Right ventricle myocardium superior (tissue), 1 donor: Measurements from ENCODE around the gene SH2D1B. TPM values are rescaled to one million over a fixed set of nuclear protein-coding genes. Genes with fewer than 3 reads are reported as not detected.
A peak's percentile ranks its signal among the peaks of the same experiment; 100 is the strongest.

Experiments used
- ATAC-seq: fragments of 200-7000 bp; cut with Tn5 transposase; one replicate; pipeline ENCODE4 v1.9.1; 2020; ENCODE audit warnings: mild to moderate bottlenecking; ENCODE audit not compliant: poor library complexity
- DNase-seq: peaks from one replicate; pipeline ENCODE4 v3.0.0-alpha.2; 2020
- intact Hi-C: fragments of 100-400 bp; cut with DNase I; formaldehyde crosslinking; loops from one replicate; pipeline ENCODE4 v1.11.2; 2022
- total RNA-seq: library from RNA; stranded (reverse); fragmentation: NEBNext Ultra II Directional; extraction: Animal tissue kit (Norgen Biotek cat#: 25700); gene quantifications from one replicate; pipeline ENCODE4 v1.2.1, GENCODE V29; 2021
- donor health status: DM: no; HTN: yes; CAD: no; lungs with severe emphysema.

Gene SH2D1B
- total RNA-seq, 1 donor from 2014 or later, result 0.16 TPM

DNA sequence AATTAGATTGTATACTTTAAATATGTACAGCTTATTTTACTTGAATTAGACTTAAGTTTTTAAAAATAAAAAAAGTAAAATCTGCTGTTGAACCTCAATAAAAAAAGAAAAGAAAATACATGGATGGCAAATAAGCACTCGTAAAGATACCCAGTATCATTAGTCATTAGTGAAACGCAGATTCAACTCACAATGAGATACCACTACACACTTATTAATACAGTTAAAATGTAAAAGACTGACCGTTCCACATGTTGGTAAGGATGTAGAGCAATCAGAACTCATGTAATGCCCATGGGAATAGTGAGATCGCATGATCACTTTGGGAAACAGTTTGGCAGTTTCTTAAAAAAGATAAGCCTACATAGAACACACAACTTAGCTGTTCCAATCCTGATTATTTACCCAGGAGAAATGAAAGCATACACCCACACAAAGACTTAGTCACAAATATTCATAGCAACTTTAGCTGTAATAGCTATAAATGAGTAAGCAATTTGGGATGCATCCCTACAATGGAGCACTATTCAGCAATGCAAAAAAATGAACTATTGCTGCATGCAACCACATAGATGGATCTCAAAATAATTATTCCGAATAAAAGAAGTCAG is 7.3 kb downstream of the SH2D1B start:
- no peak for DNase-seq
- peak; percentile 34 for ATAC-seq
- intact Hi-C loops, result no loop called here

DNA sequence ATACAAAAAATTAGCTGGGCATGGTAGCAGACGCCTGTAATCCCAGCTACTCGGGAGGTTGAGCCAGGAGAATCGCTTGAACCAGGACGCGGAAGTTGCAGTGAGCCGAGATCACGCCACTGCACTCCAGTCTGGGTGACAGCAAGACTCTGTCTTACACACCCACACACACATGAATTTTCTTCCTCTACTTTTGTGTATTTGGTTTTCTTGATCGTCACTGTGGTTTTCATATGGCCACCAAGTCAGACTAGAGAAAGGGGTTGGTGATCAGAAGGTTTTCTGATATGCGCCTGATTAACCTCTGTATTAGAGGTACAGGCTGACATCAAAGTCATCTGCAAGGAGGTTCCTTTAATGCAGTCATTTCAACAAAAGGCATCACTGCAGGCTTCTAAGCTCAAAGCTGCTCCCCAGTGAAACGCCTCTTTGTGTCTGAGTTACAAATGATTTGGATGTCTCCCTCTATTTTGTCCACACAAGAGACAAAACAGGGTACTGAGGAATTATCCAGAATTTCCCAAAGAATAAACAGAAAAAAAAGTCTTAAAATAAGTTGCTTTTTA is 11.1 kb downstream of the SH2D1B start:
- ATAC-seq, result no peak
- no peak for DNase-seq
- intact Hi-C loops, result no loop called here

GRCh38 chr1:162398999-162399580 is 12.8 kb downstream of the SH2D1B start:
- no peak for ATAC-seq
- intact Hi-C loops, result loop anchor here (5.0 kb wide), 1 partner anchor 342 kb away; no protein-coding TSS in a partner anchor
- DNase-seq, result no peak

- no peak for ATAC-seq
Measured at GRCh38 chr1:162397943-162398560, 13.9 kb downstream of the SH2D1B start.

GRCh38 chr1:162397039-162397448 is 14.9 kb downstream of the SH2D1B start:
- intact Hi-C loops, result loop anchor here (5.0 kb wide), 1 partner anchor 340 kb away; no protein-coding TSS in a partner anchor
- ATAC-seq, result no peak

More at GRCh38 chr1:162397943-162398560, 13.9 kb downstream of the SH2D1B start:
- intact Hi-C loops, result loop anchor here (5.0 kb wide), 1 partner anchor 341 kb away; no protein-coding TSS in a partner anchor
- DNase-seq, result no peak

DNA sequence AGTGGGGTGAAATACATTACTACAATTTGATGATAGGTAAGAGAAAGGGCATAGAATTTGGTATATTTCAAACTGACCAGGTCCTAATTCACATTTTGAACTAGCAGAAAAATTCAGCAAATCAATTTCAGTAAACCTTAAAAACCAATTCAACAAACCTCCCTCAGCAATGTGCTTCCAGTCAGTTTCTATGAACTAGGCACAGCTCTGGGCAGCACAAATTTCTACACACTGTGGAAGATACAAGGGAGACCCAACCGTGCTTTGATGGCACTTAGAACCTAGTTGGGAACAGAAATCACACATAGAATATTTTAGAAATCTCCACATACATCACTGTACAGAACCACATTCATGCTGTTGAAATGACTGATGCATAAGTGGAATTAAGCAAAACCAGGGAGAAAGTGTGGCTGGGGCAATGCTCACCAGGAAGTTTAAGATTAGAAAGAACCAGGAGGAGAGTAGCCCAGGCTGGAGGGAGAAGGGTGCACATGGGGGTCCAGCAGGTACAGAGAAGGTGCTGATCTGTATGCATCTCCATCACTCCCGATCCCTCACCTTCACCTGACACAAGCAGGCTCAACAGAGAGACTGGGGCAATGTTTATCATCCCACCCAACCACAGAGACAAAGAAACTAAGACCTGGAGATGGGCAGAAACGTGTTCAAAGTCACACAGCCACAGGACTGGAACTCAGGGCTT is 15.6 kb downstream of the SH2D1B start:
- no peak for ATAC-seq
- intact Hi-C loops, result loop anchor here (5.0 kb wide), 1 partner anchor 339 kb away; no protein-coding TSS in a partner anchor
- DNase-seq, result no peak

More at GRCh38 chr1:162397039-162397448, 14.9 kb downstream of the SH2D1B start:
- DNase-seq, result no peak

DNA sequence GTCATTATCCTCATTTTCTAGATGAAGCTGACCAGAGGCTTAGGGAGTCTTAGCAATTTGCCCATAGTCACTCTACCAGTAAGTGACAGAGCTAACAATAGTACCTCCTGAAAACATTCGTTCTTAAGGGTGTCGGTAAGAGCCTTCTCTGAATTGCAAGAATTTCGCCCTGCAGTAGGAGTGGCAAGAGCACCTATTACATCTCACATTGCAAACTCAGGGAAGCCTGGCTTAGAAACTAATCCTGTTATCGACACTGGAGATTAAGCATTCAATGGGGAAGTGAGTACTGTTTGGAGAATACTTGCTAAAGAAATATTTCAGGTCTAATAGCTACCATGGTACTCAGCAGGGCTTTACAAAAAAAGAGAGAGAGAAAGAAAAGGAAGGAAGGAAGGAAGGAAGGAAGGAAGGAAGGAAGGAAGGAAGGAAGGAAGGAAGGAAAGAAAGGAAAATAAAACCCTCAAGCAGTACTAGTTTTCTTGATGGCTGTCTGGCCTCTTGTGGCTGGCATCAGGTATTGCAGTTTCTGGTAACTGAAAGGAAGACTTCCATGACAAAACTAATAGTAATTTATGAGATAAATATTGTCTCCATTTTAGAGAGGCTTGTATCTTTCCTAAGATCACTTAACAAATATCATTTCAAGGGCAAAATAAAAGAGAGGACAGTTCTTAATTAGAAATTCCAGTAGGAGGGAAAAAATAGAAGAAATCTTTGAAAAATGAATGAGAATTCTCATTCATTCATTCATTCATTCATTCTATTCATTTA is 20.0 kb downstream of the SH2D1B start:
- ATAC-seq (peak; percentile 41), DNase-seq (no peak)
- intact Hi-C loops, result no loop called here

- ATAC-seq (no peak), DNase-seq (no peak)
- intact Hi-C loops, result no loop called here
Measured at GRCh38 chr1:162390396-162391185, 21.3 kb downstream of the SH2D1B start.

GRCh38 chr1:162389971-162390370 is 22.0 kb downstream of the SH2D1B start:
- ATAC-seq (no peak), DNase-seq (no peak)
- intact Hi-C loops, result no loop called here

DNA sequence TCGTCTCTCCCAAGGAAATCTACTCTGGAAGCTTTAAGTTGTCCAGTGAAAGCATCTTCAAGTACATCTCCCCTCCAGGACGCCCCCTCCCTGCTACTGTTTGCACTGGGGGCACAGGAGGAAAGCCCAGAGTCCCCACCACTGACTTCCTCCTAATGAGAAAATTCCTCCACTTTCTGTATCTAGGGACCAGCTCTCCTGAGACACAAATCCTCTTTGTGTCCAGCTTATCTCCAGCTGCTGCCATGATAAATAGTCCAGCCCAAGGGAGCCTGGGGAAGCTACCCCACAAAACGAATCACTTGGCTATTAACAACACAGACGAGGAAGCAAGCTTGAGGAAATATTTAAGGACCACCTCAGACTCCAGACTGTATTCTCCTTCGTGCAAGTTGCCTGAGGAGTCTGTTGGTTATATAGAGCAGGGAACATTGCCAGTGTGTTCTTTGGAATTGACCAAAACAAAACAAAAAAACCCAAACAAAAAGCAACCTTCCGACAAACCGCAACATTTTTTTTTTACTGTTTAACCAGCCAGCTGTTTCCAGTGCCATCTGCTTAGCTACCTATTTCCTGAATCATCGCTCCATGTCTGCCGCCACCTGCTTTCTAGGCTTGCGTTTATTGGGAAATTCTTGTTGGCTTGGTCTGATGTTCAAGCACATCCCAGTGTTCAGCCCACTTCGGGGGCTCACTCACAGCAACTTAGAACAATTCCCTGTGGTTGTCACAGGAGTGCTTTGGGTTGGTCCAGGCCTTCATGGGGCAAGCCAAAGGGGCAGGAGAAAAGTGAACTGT is 22.7 kb downstream of the SH2D1B start:
- no peak for ATAC-seq
- DNase-seq, result no peak
- intact Hi-C loops, result no loop called here

DNA sequence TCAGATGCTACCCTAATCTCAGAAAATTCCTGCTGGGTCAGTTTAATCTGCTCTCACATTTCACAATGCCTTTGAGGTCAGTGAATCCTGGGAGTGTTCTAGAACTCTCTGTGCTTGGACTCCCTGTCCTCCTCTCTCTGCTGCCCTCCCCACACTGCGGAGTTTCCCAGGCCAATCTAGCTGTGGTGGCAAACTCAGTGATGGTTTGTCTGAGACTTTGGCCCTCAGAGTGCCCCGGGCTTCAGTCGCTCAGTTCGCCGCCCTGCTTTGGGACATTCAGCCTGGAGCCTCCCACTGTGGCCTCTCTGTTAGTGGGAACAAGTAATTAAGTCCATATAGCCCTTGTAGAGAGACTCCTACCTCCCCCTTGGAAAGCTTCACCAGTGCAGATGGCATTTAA is 23.3 kb downstream of the SH2D1B start:
- DNase-seq (no peak), ATAC-seq (no peak)
- intact Hi-C loops, result no loop called here

DNA sequence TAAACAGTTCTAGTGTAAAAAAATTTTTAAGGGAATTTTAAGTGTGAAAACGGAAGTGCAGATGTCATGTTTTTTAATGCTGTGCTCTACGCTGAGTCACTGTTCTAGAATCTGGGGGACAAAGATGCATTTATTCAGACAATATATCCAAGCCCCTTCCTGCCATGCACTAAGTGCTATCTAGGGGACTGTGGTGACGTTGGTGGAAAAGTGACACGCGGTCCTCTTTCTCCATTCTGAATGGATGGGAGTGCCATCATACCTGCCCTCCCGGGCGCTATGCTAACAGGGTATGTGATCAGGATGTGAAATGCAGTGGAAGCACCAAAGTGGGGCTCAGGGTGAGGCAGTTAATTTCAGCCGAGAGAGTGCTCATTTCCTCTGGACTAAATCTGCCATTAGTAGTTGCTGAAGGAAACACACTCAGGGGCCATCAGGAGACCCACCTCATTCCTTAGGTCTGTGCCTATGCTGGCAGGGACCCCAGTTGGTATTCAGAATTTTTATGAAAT is 23.8 kb downstream of the SH2D1B start:
- DNase-seq (no peak), ATAC-seq (no peak)
- intact Hi-C loops, result no loop called here

- intact Hi-C loops, result no loop called here
- DNase-seq (no peak), ATAC-seq (no peak)
Measured at GRCh38 chr1:162387226-162388082, 24.5 kb downstream of the SH2D1B start.

GRCh38 chr1:162386292-162387225 is 25.4 kb downstream of the SH2D1B start:
- intact Hi-C loops, result no loop called here

DNA sequence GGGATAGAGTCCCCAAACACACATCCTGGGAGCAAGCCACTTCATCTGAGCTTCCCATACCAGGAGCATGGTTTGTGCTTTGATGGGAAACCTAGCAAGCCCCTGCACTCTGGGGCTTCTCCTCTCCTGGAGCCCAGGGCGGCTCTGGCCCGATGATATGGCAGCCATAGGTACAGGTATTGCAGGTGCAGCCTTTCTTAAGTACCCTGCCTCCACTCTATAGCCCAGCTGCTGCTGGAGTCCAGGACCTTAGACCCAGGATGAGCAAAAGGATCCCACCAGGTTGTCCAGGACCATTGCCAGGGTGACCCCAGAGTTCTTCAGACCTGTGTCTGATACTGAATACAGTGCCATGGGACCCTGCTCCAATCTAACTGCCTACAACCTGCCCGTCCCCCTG is 26.2 kb downstream of the SH2D1B start:
- intact Hi-C loops, result no loop called here
- ATAC-seq, result no peak
- no peak for DNase-seq

More at GRCh38 chr1:162386292-162387225, 25.4 kb downstream of the SH2D1B start:
- ATAC-seq, result no peak
- DNase-seq, result no peak
